HepG2 (cell line): ENCODE measurements around the gene MAP2K5. TPM values are rescaled to one million over a fixed set of nuclear protein-coding genes. Genes with fewer than 3 reads are reported as not detected.

Source experiments
- ATAC-seq: fragments of 200-7000 bp; cut with Tn5 transposase; 3 replicates; pipeline ENCODE4 v1.9.1; 2020; ENCODE audit warnings: mild to moderate bottlenecking, moderate library complexity
- BruUV-seq: library from RNA; stranded (reverse); fragments of 400-500 nt; replicated peaks from 2 replicates; lab custom pipeline; 2021; lab: Mats Ljungman, UMichigan
- CTCF ChIA-PET: fragments of 300-600 bp; formaldehyde crosslinking; extraction: SDS; loops from one replicate; lab custom pipeline; 2021; ENCODE audit warnings: low total read pairs, inconsistent platforms, low intra/inter-chr PET ratio; lab: Yijun Ruan, JAX
- POLR2A ChIA-PET: fragments of 350-600 bp; sonication (Branson Sonifier 250); formaldehyde crosslinking; loops from one replicate; lab custom pipeline; 2020; ENCODE audit warnings: antibody characterized with exemption, inconsistent platforms; lab: Yijun Ruan, JAX
- DNase-seq: peaks from one replicate; pipeline ENCODE4 v3.0.0-alpha.2; 2015; ENCODE audit warnings: low spot score
- FAIRE-seq: peaks from 3 replicates; lab custom pipeline; 2011; peaks lifted over from hg19 to GRCh38; lab: Jason Lieb, UNC
- H2AFZ ChIP-seq: one replicate; pipeline ENCODE4 v1.6.1; 2011; ENCODE audit warnings: low read length, inconsistent platforms
- H3K27ac ChIP-seq: fragments of 300-600 bp; 3 replicates; pipeline ENCODE4 v1.8.0; 2011; ENCODE audit warnings: mixed run types, mild to moderate bottlenecking, mixed read lengths, low read length, inconsistent platforms; ENCODE audit not compliant: insufficient read depth; ENCODE audit errors: extremely low read length
- H3K27me3 ChIP-seq, 2 experiments: fragments of 200-600 bp in 1 of 2; 2 replicates in 1 of 2; 3 replicates in 1 of 2; pipeline versions ENCODE4 v1.6.0 to v1.8.0; 2011; ENCODE audit warnings: low read length in 2 of 2, mild to moderate bottlenecking in 2 of 2, moderate library complexity in 2 of 2, inconsistent platforms in 1 of 2; ENCODE audit not compliant: insufficient read depth in 2 of 2, control insufficient read depth in 1 of 2
- H3K36me3 ChIP-seq, 2 experiments: fragments of 200-600 bp in 1 of 2; replicated peaks in 1 of 2; 2 replicates in 1 of 2; 3 replicates in 1 of 2; pipeline versions ENCODE4 v1.5.1 to v1.8.0; 2011; ENCODE audit warnings: low read length in 2 of 2, inconsistent platforms in 1 of 2; ENCODE audit not compliant: insufficient read depth in 2 of 2, control insufficient read depth in 1 of 2
- H3K4me1 ChIP-seq: 2 replicates; pipeline ENCODE4 v1.5.1; 2012; ENCODE audit warnings: low read length, inconsistent platforms; ENCODE audit not compliant: insufficient read depth
- H3K4me2 ChIP-seq: 2 replicates; pipeline ENCODE4 v1.6.0; 2011; ENCODE audit warnings: low read depth, low read length, inconsistent platforms
- H3K4me3 ChIP-seq, 3 experiments: fragments of 200-600 bp in 1 of 3; sonication (generic), shearing (Covaris generic) in 1 of 3; replicated peaks in 1 of 3; 2 replicates each; pipeline ENCODE4 v1.5.1; 2011 to 2016; ENCODE audit warnings: low read length in 3 of 3, inconsistent platforms in 2 of 3, low read depth in 2 of 3, mild to moderate bottlenecking in 2 of 3, control low read depth in 1 of 3, mixed read lengths in 1 of 3; ENCODE audit not compliant: insufficient read depth in 1 of 3
- H3K79me2 ChIP-seq: one replicate; pipeline ENCODE4 v1.6.1; 2011; ENCODE audit warnings: low read length, inconsistent platforms; ENCODE audit not compliant: insufficient read depth
- H3K9ac ChIP-seq: 2 replicates; pipeline ENCODE4 v1.6.0; 2011; ENCODE audit warnings: mild to moderate bottlenecking, low read depth, low read length, inconsistent platforms; ENCODE audit not compliant: insufficient read depth
- H3K9me3 ChIP-seq: 2 replicates; pipeline ENCODE4 v1.5.1; 2012; ENCODE audit warnings: mild to moderate bottlenecking, low read length
- H4K20me1 ChIP-seq: 2 replicates; pipeline ENCODE4 v1.6.0; 2011; ENCODE audit warnings: inconsistent platforms, mild to moderate bottlenecking, low read length, moderate library complexity; ENCODE audit not compliant: insufficient read depth
- ATF4 ChIP-seq, 2 experiments: fragments of 450-650 bp in 1 of 2; sonication (generic) in 1 of 2; formaldehyde crosslinking; IDR thresholded peaks; 2 replicates each; pipeline versions ENCODE4 v1.5.0 to v1.8.0; 2020 to 2022; ENCODE audit warnings: mild to moderate bottlenecking in 1 of 2, missing genetic modification reagents in 1 of 2
- DMAP1 ChIP-seq: IDR thresholded peaks from 2 replicates; pipeline ENCODE4 v1.6.1; 2016
- PBX2 ChIP-seq: IDR thresholded peaks from 2 replicates; pipeline ENCODE4 v1.6.1; 2016; ENCODE audit warnings: control low read depth
- RAD51 ChIP-seq: fragments of 450-650 bp; IDR thresholded peaks from 2 replicates; pipeline ENCODE4 v1.6.1; 2016; ENCODE audit warnings: borderline replicate concordance
- TMF1 ChIP-seq: sonication (generic); formaldehyde crosslinking; IDR thresholded peaks from 2 replicates; pipeline ENCODE4 v1.8.1; 2022; ENCODE audit warnings: low read depth, missing genetic modification reagents
- ZKSCAN8 ChIP-seq: IDR thresholded peaks from 2 replicates; pipeline ENCODE4 v1.6.1; 2016; ENCODE audit warnings: borderline replicate concordance, missing genetic modification reagents, missing compliant biosample characterization
- ZNF275 ChIP-seq: sonication (generic); formaldehyde crosslinking; IDR thresholded peaks from 2 replicates; pipeline ENCODE4 v1.8.0; 2022; ENCODE audit warnings: missing genetic modification reagents, mild to moderate bottlenecking, inconsistent platforms, borderline replicate concordance
- ZNF431 ChIP-seq: sonication (generic); formaldehyde crosslinking; IDR thresholded peaks from 2 replicates; pipeline ENCODE4 v1.9.0; 2022; ENCODE audit warnings: missing genetic modification reagents, low read depth, mild to moderate bottlenecking, borderline replicate concordance
- ZNF512 ChIP-seq: sonication (generic); formaldehyde crosslinking; IDR thresholded peaks from 2 replicates; pipeline ENCODE4 v1.4.0; 2020; ENCODE audit warnings: mild to moderate bottlenecking, missing genetic modification reagents
- ZNF629 ChIP-seq: sonication (generic); formaldehyde crosslinking; conservative IDR thresholded peaks from 2 replicates; pipeline ENCODE4 v1.5.0; 2020; ENCODE audit warnings: missing genetic modification reagents
- ZNF768 ChIP-seq: sonication (generic); formaldehyde crosslinking; IDR thresholded peaks from 2 replicates; pipeline ENCODE4 v1.4.0; 2020; ENCODE audit warnings: missing genetic modification reagents
- ZSCAN29 ChIP-seq: sonication (generic); formaldehyde crosslinking; conservative IDR thresholded peaks from 2 replicates; pipeline ENCODE4 v1.4.0; 2020; ENCODE audit warnings: mild to moderate bottlenecking, missing genetic modification reagents
- WGBS: methylation state at CpG from one replicate; pipeline ENCODE4 v1.1.6; 2017; ENCODE audit warnings: low lambda C conversion rate; 5-methylcytosine and 5-hydroxymethylcytosine counted together
- in situ Hi-C: cut with HindIII; loops from 2 replicates; pipeline ENCODE4 v1.10.0; 2017; ENCODE audit warnings: low pct_unique_long_range_greater_than_20kb; ENCODE audit not compliant: extremely low pct_ligation_motif_present
- intact Hi-C: fragments of 100-400 bp; cut with micrococcal nuclease; formaldehyde crosslinking; loops from one replicate; pipeline ENCODE4 v1.10.0; 2022; ENCODE audit not compliant: unreplicated experiment
- polyA plus RNA-seq, 8 experiments: library from polyadenylated mRNA; depleted of rRNA in 3 of 8; stranded (reverse) in 7 of 8; unstranded in 1 of 8; fragments of >200 nt; fragmentation: Illumina TruSeq in 4 of 8; extraction: Trizol in 4 of 8; gene quantifications; 2 replicates each; pipeline versions ENCODE4 v1.2.1 to v1.2.3, GENCODE V29; 2011 to 2016; ENCODE audit warnings: low read depth in 4 of 8, missing spikeins in 1 of 8, mixed read lengths in 1 of 8; ENCODE audit not compliant: insufficient read depth in 1 of 8
- total RNA-seq, 5 experiments: library from RNA; depleted of rRNA; stranded (reverse); fragments of >200 nt; fragmentation: Illumina TruSeq; extraction: Trizol; gene quantifications; 2 replicates each; pipeline ENCODE4 v1.2.3, GENCODE V29; 2016; ENCODE audit warnings: low read depth in 1 of 5

MAP2K5 gene
- total and polyA plus RNA-seq, 2 of the 13 experiments (the other 11 are each of a cell fraction or from before 2014, with no cell fraction given), result 4.0 to 4.3 TPM

- no peak overlapping the region for H3K4me3 ChIP-seq
- WGBS, result 93% methylated on average over 4 of the region's 5 CpGs
- TF ChIP-seq ZKSCAN8 (CRISPR knock-in tag) (no peak), ZNF768 (0 out of 2 replicates have a peak, but pooled peaks have one; percentile 37), ZNF629 (peak; percentile 55; the same call in 1 of the 2 replicates)
- 0 out of 2 replicates have a peak, but pooled peaks cover 6% of the 10 kb centered on the region for H3K4me1 ChIP-seq
- H4K20me1 ChIP-seq, result peaks cover under 1% of the 10 kb centered on the region; the same call in 1 of the 2 replicates
- no peaks in the 10 kb centered on the region; a peak in 3 of 5 replicates for H3K27me3 ChIP-seq
- intact Hi-C loops, result no loop called here
- no peaks in the 10 kb centered on the region for H3K9me3 ChIP-seq
- no peak for DNase-seq
- H3K79me2 ChIP-seq, result no peaks in the 10 kb centered on the region
- H2AFZ ChIP-seq, result no peak overlapping the region
- no peak overlapping the region for H3K4me2 ChIP-seq
- BruUV-seq, result no TSS peak
- H3K36me3 ChIP-seq, result no peaks in the 10 kb centered on the region
- no peak for ATAC-seq
- ChIA-PET POLR2A (no interaction called here), CTCF (no interaction called here)
- in situ Hi-C loops, result no loop called here
- FAIRE-seq, result no peak
- no peak overlapping the region for H3K9ac ChIP-seq
- no peak overlapping the region for H3K27ac ChIP-seq
Measured at GRCh38 chr15:67815036-67815592, 272.6 kb downstream of the MAP2K5 start.

GRCh38 chr15:67816668-67817067, 274.2 kb downstream of the MAP2K5 start:
- intact Hi-C loops, result no loop called here
- 5% methylated on average over 3 of the region's 3 CpGs for WGBS
- BruUV-seq, result no TSS peak
- Histone ChIP-seq H3K27ac (no peak overlapping the region), H3K9me3 (no peaks in the 10 kb centered on the region), H3K27me3 (peaks cover 4 to 7% of the 10 kb centered on the region in 2 experiments), H3K4me1 (0 out of 2 replicates have a peak, but pooled peaks cover 6% of the 10 kb centered on the region), H3K79me2 (no peaks in the 10 kb centered on the region), H3K4me2 (no peak overlapping the region), H3K9ac (no peak overlapping the region), H3K36me3 (no peaks in the 10 kb centered on the region), H4K20me1 (peaks cover 8% of the 10 kb centered on the region; the same call in 1 of the 2 replicates), H2AFZ (no peak overlapping the region), H3K4me3 (no peak overlapping the region)
- FAIRE-seq (no peak), DNase-seq (no peak), ATAC-seq (no peak)
- ChIA-PET POLR2A (no interaction called here), CTCF (no interaction called here)
- in situ Hi-C loops, result no loop called here
- no peak for TF ChIP-seq ATF4 (CRISPR knock-in tag; IDR thresholded peaks at IDR 0.05)
- no peak for TF ChIP-seq ZNF512 (CRISPR knock-in tag)
- TF ChIP-seq ZNF431 (CRISPR knock-in tag), result no peak
- TF ChIP-seq ZNF275 (CRISPR knock-in tag), result no peak
- no peak for TF ChIP-seq PBX2 (CRISPR knock-in tag)
- TF ChIP-seq DMAP1, result no peak
- no peak for TF ChIP-seq TMF1 (CRISPR knock-in tag)
- TF ChIP-seq ZSCAN29 (CRISPR knock-in tag), result no peak
- no peak for TF ChIP-seq RAD51
